HEK293T (cell line): ENCODE data around the gene TNFSF13B.

ENCODE experiments used
- CTCF ChIA-PET: fragments of 350-600 bp; formaldehyde crosslinking; extraction: SDS; loops from one replicate; lab custom pipeline; 2021; ENCODE audit warnings: antibody characterized with exemption, inconsistent platforms; lab: Yijun Ruan, JAX
- POLR2A ChIA-PET: fragments of 350-600 bp; formaldehyde crosslinking; extraction: SDS; loops from one replicate; lab custom pipeline; 2020; ENCODE audit warnings: antibody characterized with exemption, inconsistent platforms; lab: Yijun Ruan, JAX
- DNase-seq: peaks from one replicate; pipeline ENCODE4 v3.0.0; 2012; ENCODE audit warnings: mixed read lengths; ENCODE audit errors: extremely low spot score
- ARNT ChIP-seq: fragments of 450-650 bp; IDR thresholded peaks from 2 replicates; pipeline ENCODE4 v1.6.1; 2017; ENCODE audit warnings: mild to moderate bottlenecking
- BHLHE40 ChIP-seq: fragments of 450-650 bp; IDR thresholded peaks from 2 replicates; pipeline ENCODE4 v1.6.1; 2016; ENCODE audit warnings: mild to moderate bottlenecking, moderate library complexity, borderline replicate concordance
- CTBP1 ChIP-seq: fragments of 450-650 bp; IDR thresholded peaks from 2 replicates; pipeline ENCODE4 v1.6.1; 2016; ENCODE audit warnings: borderline replicate concordance
- ELF4 ChIP-seq: fragments of 450-650 bp; IDR thresholded peaks from 2 replicates; pipeline ENCODE4 v1.6.1; 2017; ENCODE audit warnings: antibody characterized with exemption
- FOXA1 ChIP-seq: fragments of 450-650 bp; IDR thresholded peaks from 2 replicates; pipeline ENCODE4 v1.6.1; 2016; ENCODE audit warnings: mild to moderate bottlenecking
- FOXK2 ChIP-seq: fragments of 450-650 bp; IDR thresholded peaks from 2 replicates; pipeline ENCODE4 v1.6.1; 2016; ENCODE audit warnings: mild to moderate bottlenecking
- FOXM1 ChIP-seq: fragments of 450-650 bp; IDR thresholded peaks from 2 replicates; pipeline ENCODE4 v1.6.1; 2017; ENCODE audit warnings: mild to moderate bottlenecking, borderline replicate concordance
- HDGF ChIP-seq: fragments of 450-650 bp; IDR thresholded peaks from 2 replicates; pipeline ENCODE4 v1.6.1; 2017; ENCODE audit warnings: antibody characterized with exemption, borderline replicate concordance
- L3MBTL2 ChIP-seq: fragments of 450-650 bp; conservative IDR thresholded peaks from 2 replicates; pipeline ENCODE4 v1.6.1; 2016; ENCODE audit warnings: mild to moderate bottlenecking
- LEF1 ChIP-seq: fragments of 450-650 bp; IDR thresholded peaks from 2 replicates; pipeline ENCODE4 v1.6.1; 2017; ENCODE audit warnings: mild to moderate bottlenecking, borderline replicate concordance
- NFRKB ChIP-seq: fragments of 450-650 bp; IDR thresholded peaks from 2 replicates; pipeline ENCODE4 v1.6.1; 2016; ENCODE audit warnings: mild to moderate bottlenecking, moderate library complexity
- SP1 ChIP-seq: fragments of 450-650 bp; IDR thresholded peaks from 2 replicates; pipeline ENCODE4 v1.6.1; 2017
- SUZ12 ChIP-seq: fragments of 450-650 bp; IDR thresholded peaks from 2 replicates; pipeline ENCODE4 v1.6.1; 2016; ENCODE audit warnings: mild to moderate bottlenecking
- TARDBP ChIP-seq: fragments of 450-650 bp; IDR thresholded peaks from 2 replicates; pipeline ENCODE4 v1.6.1; 2016
- ZNF384 ChIP-seq: fragments of 450-650 bp; IDR thresholded peaks from 2 replicates; pipeline ENCODE4 v1.6.1; 2016
- TF ChIP-seq, protein P1 (sequence below): fragments of 450-650 bp; IDR thresholded peaks from 2 replicates; pipeline ENCODE4 v1.6.1; 2016

The TNFSF13B gene, protein sequence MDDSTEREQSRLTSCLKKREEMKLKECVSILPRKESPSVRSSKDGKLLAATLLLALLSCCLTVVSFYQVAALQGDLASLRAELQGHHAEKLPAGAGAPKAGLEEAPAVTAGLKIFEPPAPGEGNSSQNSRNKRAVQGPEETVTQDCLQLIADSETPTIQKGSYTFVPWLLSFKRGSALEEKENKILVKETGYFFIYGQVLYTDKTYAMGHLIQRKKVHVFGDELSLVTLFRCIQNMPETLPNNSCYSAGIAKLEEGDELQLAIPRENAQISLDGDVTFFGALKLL

DNA sequence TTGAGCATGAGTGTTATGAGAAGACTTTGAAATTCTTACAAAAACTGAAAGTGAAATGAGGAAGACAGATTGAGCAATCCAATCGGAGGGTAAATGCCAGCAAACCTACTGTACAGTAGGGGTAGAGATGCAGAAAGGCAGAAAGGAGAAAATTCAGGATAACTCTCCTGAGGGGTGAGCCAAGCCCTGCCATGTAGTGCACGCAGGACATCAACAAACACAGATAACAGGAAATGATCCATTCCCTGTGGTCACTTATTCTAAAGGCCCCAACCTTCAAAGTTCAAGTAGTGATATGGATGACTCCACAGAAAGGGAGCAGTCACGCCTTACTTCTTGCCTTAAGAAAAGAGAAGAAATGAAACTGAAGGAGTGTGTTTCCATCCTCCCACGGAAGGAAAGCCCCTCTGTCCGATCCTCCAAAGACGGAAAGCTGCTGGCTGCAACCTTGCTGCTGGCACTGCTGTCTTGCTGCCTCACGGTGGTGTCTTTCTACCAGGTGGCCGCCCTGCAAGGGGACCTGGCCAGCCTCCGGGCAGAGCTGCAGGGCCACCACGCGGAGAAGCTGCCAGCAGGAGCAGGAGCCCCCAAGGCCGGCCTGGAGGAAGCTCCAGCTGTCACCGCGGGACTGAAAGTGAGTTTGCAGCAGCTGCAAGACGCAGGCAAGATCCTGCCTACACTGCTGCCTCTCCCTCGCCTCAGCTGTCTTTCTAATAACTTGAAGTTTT is at the start of gene TNFSF13B:
TSS of gene TNFSF13B (plus strand) at position 118 of the 728 bp plus-strand sequence. CDS start at position 296, 178 bp downstream.
- no peak for DNase-seq
- ChIA-PET POLR2A (no interaction called here), CTCF (no interaction called here)
- TF ChIP-seq SUZ12 (no peak), ARNT (no peak)

DNA sequence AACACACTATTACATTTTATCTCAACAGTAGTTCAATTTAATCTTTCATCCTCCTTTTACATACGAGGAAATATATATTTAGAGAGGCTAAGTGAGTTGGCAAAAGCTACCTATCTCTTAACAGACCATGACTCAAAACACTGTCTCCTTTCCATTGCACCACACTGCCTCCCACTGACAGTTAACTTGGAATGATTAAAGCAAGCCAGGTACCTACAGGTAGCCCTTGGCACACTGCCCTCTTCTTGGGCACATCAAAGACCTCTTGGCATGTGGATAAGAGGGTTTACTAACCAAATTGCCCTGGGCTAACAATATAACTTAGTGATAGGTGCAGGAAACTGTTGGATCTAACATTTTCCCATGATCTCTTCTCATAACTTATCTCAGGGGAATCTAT is 49.5 kb upstream of the TNFSF13B start:
- TF ChIP-seq FOXK2 (no peak), L3MBTL2 (no peak), ARNT (no peak), TARDBP (no peak), ZNF384 (no peak), FOXM1 (no peak), NFRKB (no peak), FOXA1 (no peak), SUZ12 (no peak), SP1 (no peak), CTBP1 (no peak), LEF1 (no peak)
- TF ChIP-seq, protein P1, sequence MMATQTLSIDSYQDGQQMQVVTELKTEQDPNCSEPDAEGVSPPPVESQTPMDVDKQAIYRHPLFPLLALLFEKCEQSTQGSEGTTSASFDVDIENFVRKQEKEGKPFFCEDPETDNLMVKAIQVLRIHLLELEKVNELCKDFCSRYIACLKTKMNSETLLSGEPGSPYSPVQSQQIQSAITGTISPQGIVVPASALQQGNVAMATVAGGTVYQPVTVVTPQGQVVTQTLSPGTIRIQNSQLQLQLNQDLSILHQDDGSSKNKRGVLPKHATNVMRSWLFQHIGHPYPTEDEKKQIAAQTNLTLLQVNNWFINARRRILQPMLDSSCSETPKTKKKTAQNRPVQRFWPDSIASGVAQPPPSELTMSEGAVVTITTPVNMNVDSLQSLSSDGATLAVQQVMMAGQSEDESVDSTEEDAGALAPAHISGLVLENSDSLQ: no peak
- CTCF ChIA-PET: no interaction called here
- POLR2A ChIA-PET: no interaction called here
- DNase-seq: no peak

DNA sequence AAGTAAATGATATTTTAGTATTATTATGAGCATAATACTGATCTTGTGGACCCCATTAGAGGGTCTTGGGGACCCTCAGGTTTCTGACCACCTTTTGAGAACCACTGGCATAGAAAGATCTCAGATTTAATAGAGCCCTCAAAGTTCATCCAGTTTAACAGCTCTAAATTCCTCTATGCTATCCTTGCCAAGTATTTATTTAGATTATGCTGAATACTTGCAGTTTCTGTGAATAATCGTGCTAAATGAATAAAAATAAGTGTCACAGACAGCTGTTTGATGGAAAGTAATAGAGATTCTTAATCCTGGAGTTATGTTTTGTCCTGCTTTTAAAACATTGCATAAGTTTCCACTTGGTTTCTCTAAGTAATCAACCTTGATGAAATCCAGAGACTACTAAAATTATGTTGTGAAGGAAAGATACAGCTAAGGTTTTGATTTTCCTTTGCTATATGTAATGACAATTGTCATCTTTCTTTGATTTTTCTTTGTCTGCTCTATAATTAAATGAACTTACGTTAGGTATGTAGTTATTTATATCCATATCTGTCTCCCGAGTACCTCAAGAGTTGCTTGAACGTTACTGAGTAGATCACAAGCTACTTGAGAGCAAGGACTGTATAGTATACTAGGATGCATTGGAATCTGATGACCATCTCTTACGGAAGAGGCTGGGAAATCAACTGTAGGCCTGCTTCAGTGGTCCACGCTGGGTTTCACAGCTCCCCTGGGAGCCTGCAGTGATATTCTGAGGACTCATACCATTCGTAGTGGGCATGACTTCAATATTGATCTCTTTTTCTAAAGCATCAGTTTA is 45.6 kb upstream of the TNFSF13B start:
- no peak for DNase-seq
- ChIA-PET POLR2A (no interaction called here), CTCF (no interaction called here)
- TF ChIP-seq FOXK2: no peak
- no peak for TF ChIP-seq SP1
- no peak for TF ChIP-seq L3MBTL2
- TF ChIP-seq FOXM1: no peak
- TF ChIP-seq ARNT: no peak
- TF ChIP-seq FOXA1: no peak

DNA sequence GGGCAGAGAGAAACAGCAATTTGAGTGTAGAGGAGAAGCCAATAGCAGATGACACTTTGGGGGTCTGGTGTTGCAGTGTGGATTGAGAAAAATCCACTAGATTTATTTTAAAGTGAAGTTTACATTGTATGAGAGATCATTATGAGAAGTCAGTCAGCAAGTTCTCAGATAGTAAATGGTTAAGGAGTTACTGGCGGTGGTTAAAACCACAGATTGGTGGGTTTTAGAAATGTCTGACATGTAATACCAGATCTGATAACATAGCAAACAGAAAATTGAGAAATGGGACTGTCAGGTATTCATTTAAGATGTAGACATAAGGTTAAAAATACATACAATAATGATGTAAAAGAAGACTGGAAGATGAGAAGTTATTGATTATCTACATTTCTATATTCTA is 44.1 kb upstream of the TNFSF13B start:
- POLR2A ChIA-PET: no interaction called here
- CTCF ChIA-PET: no interaction called here
- DNase-seq: no peak
- TF ChIP-seq HDGF: no peak
- TF ChIP-seq BHLHE40: no peak
- TF ChIP-seq ELF4: no peak
- no peak for TF ChIP-seq ZNF384
- TF ChIP-seq, protein P1: no peak
- no peak for TF ChIP-seq SP1
- no peak for TF ChIP-seq NFRKB
- no peak for TF ChIP-seq CTBP1
- TF ChIP-seq ARNT: no peak
- no peak for TF ChIP-seq FOXM1

DNA sequence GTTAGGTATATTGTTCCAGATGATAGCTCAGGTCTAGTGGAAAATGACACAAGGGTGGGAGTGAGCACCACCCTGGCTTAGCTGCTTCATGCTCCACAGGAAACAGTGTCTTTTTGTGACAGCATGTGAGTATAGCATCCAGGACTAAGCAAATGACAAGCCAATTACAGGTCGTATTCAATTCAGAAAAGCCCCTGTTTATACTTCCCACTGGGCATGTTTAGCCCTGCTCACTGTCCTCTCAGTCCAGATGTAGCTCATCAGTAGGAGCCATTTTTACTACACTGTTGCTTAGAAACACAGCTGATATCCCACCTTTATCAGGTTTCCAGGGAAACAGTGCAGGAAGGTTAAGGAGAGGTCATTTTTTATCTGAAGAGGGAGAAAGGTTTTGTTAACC is 43.3 kb upstream of the TNFSF13B start:
- TF ChIP-seq LEF1 (no peak), ZNF384 (no peak), CTBP1 (no peak), ELF4 (no peak), HDGF (no peak), SP1 (no peak), FOXK2 (no peak), NFRKB (no peak), BHLHE40 (no peak), ARNT (no peak), FOXM1 (no peak), FOXA1 (no peak), SUZ12 (no peak)
- TF ChIP-seq, protein P1: no peak
- DNase-seq: no peak
- ChIA-PET POLR2A (no interaction called here), CTCF (interaction anchor here (0.6 kb wide), 1 partner anchor 144 kb away, joined by 4 read pairs; no protein-coding TSS in a partner anchor)
